ENCODE measurements around the gene TRPM4. TPM values are rescaled to one million over a fixed set of nuclear protein-coding genes. Genes with fewer than 3 reads are reported as not detected.

Gene TRPM4
- total RNA-seq, 1 experiment from 2014 or later: 30.0 TPM

DNA sequence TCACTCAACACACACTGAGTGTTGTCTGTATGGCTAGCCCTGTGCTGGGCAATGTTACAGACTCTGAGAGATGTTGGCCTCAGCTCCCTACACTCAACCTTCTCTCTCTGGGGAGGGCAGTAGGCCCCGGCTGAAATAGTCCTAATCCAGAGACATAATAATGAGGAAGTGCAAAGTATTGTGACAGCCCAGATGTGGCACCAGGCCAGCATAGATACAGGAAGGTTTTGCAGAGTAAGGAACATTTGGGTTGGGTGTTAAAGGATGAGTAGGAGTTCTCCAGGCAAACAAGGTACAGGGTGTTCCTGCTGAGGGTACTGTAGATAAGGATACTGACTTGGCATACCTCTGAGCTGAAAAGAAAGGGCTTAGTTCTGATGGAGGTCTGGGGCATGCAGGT lies 41.0 kb upstream of the TRPM4 start:
- DNase-seq (no peak), ATAC-seq (no peak)
- H2AFZ ChIP-seq (ENCODE audit: low read length): no peak overlapping the region
- no peak overlapping the region for H3K4me3 ChIP-seq (ENCODE audit: low read length)
- H3K27ac ChIP-seq (ENCODE audit: low read length): no peak overlapping the region
- TF ChIP-seq EZH2 (IDR thresholded peaks at IDR 0.05; ENCODE audit: low read length, unreplicated experiment) (no peak), EZH2phosphoT487 (IDR thresholded peaks at IDR 0.05; ENCODE audit: borderline replicate concordance, low read length) (no peak)
- TF ChIP-seq, protein P1, sequence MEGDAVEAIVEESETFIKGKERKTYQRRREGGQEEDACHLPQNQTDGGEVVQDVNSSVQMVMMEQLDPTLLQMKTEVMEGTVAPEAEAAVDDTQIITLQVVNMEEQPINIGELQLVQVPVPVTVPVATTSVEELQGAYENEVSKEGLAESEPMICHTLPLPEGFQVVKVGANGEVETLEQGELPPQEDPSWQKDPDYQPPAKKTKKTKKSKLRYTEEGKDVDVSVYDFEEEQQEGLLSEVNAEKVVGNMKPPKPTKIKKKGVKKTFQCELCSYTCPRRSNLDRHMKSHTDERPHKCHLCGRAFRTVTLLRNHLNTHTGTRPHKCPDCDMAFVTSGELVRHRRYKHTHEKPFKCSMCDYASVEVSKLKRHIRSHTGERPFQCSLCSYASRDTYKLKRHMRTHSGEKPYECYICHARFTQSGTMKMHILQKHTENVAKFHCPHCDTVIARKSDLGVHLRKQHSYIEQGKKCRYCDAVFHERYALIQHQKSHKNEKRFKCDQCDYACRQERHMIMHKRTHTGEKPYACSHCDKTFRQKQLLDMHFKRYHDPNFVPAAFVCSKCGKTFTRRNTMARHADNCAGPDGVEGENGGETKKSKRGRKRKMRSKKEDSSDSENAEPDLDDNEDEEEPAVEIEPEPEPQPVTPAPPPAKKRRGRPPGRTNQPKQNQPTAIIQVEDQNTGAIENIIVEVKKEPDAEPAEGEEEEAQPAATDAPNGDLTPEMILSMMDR (conservative IDR thresholded peaks at IDR 0.05; ENCODE audit: low read depth, low read length): no peak
- H3K27me3 ChIP-seq (ENCODE audit: low read length): no peaks in the 10 kb centered on the region
- no peaks in the 10 kb centered on the region for H4K20me1 ChIP-seq (ENCODE audit: low read length)
- POLR2A ChIA-PET (ENCODE audit: unreplicated experiment): no interaction called here
- CTCF ChIA-PET: no interaction called here
- H3F3A ChIP-seq (ENCODE audit: low read length, unreplicated experiment): no peaks in the 10 kb centered on the region
- no peak overlapping the region for H3K4me2 ChIP-seq (ENCODE audit: low read length)
- no peaks in the 10 kb centered on the region for H3K36me3 ChIP-seq (ENCODE audit: low read depth, low read length)
- no peaks in the 10 kb centered on the region for H3K9me3 ChIP-seq (ENCODE audit: low read length)
- intact Hi-C loops (cut with micrococcal nuclease): no loop called here
- H3K79me2 ChIP-seq (ENCODE audit: low read length): no peaks in the 10 kb centered on the region
- no TSS peak for BruUV-seq (replicated peaks)
- H3K4me1 ChIP-seq (ENCODE audit: insufficient read depth, low read length): peaks cover 10% of the 10 kb centered on the region; the same call in 1 of the 2 replicates
- H3K9me2 ChIP-seq (replicated peaks; ENCODE audit: low read length): no peaks in the 10 kb centered on the region
- no peak overlapping the region for H3K9ac ChIP-seq (ENCODE audit: low read length)

DNA sequence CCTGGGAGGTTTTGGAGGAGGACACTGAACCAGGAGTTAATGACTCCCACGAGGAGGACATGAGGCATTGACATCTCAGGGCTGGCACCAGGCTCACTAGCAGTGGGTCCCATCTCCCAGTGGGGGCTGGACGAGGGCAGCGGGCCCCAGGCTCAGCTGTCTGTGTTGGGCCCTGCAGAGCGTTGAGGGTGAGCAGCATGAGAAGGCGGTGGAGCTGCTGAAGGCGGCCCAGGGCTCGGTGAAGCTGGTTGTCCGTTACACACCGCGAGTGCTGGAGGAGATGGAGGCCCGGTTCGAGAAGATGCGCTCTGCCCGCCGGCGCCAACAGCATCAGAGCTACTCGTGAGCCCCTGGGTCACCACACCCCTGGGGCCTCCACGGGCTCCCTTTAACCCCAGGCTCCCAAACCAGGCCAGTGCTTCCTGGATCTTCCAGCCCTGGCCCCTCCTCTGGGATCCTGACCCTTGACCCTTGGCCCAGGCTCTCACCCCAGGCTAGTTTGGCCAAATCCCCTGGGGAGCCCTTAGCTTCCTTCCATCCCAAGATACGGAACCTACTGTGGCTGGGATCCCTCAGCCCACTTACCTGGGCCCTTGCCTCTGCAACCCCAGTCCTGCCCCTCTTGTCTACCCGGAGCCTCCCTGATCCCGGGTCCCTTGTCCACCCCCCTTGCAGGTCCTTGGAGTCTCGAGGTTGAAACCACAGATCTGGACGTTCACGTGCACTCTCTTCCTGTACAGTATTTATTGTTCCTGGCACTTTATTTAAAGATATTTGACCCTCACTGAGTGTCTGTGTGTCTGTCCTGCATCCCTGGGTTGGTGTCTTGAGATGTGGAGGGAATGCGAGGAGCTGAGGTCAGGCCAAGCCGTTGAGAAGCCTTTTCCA lies 39.7 kb upstream of the TRPM4 start:
- ATAC-seq (no peak; the same call in 1 of the 2 replicates), DNase-seq (no peak)
- Histone ChIP-seq H3K4me1 (ENCODE audit: insufficient read depth, low read length) (peaks cover 10% of the 10 kb centered on the region; the same call in 1 of the 2 replicates), H3F3A (ENCODE audit: low read length, unreplicated experiment) (no peaks in the 10 kb centered on the region), H4K20me1 (ENCODE audit: low read length) (no peaks in the 10 kb centered on the region), H3K4me3 (ENCODE audit: low read length) (peak overlapping the region; percentile 75), H3K79me2 (ENCODE audit: low read length) (no peaks in the 10 kb centered on the region), H3K4me2 (ENCODE audit: low read length) (peak overlapping the region; percentile 84), H3K27me3 (ENCODE audit: low read length) (no peaks in the 10 kb centered on the region), H3K36me3 (ENCODE audit: low read depth, low read length) (no peaks in the 10 kb centered on the region), H3K27ac (ENCODE audit: low read length) (no peak overlapping the region), H3K9me2 (replicated peaks; ENCODE audit: low read length) (no peaks in the 10 kb centered on the region), H3K9me3 (ENCODE audit: low read length) (no peaks in the 10 kb centered on the region), H3K9ac (ENCODE audit: low read length) (peak overlapping the region; percentile 70), H2AFZ (ENCODE audit: low read length) (peak overlapping the region; percentile 88)
- CTCF ChIA-PET: no interaction called here
- TF ChIP-seq EZH2 (IDR thresholded peaks at IDR 0.05; ENCODE audit: low read length, unreplicated experiment) (no peak), EZH2phosphoT487 (IDR thresholded peaks at IDR 0.05; ENCODE audit: borderline replicate concordance, low read length) (no peak)
- TF ChIP-seq, protein P1 (conservative IDR thresholded peaks at IDR 0.05; ENCODE audit: low read depth, low read length): no peak
- intact Hi-C loops (cut with micrococcal nuclease): no loop called here
- BruUV-seq (replicated peaks): no TSS peak
- POLR2A ChIA-PET (ENCODE audit: unreplicated experiment): no interaction called here

Measured in PC-3 (cell line).